Vagina (tissue), 2 donors: Measurements from ENCODE around the gene KRTAP5-7.

Source experiments
- CTCF ChIP-seq, 3 experiments: fragments of 450-650 bp in 2 of 3; fragments of 200-600 bp in 1 of 3; sonication (generic) in 1 of 3; IDR thresholded peaks; one replicate each; pipeline ENCODE4 v1.5.1; 2017 to 2019; ENCODE audit warnings: antibody characterized with exemption in 3 of 3, mild to moderate bottlenecking in 2 of 3, moderate library complexity in 2 of 3
- POLR2A ChIP-seq, 2 donors: fragments of 450-650 bp; IDR thresholded peaks; one replicate each; pipeline ENCODE4 v1.6.1; 2017; ENCODE audit warnings: antibody characterized with exemption in 2 of 2, mild to moderate bottlenecking in 2 of 2, moderate library complexity in 2 of 2

- TF ChIP-seq CTCF (IDR thresholded peaks at IDR 0.05), result no peak
- TF ChIP-seq POLR2A (IDR thresholded peaks at IDR 0.05), result no peak
Measured at GRCh38 chr11:71557257-71557656, 30.2 kb downstream of the KRTAP5-7 start.
